ENCODE measurements around the gene PSMD13. TPM values are rescaled to one million over a fixed set of nuclear protein-coding genes. Genes with fewer than 3 reads are reported as not detected.

PSMD13 gene
- total RNA-seq, 1 donor from 2014 or later: 94.1 TPM

DNA sequence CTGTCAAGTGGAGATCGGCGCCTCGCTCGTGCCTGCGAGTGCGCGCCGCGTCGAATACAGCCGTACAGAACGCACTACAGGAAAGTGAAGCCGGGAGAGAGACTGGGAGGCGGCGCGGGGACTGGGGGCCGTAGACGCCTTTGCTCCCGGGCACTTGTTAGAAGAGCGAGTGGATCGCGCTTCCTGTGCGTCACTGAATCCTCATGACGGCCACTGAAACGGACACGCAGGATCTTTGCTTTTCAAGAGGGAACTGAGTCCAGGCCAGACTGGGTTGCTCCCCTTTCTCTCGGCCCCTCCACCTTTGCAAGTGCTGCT, 29.0 kb upstream of the PSMD13 start:
- no peaks in the 10 kb centered on the region for H3K27me3 ChIP-seq (ENCODE audit: low read depth)
- peak overlapping the region; percentile 100 for H3K27ac ChIP-seq (replicated peaks)
- H3K4me3 ChIP-seq: peak overlapping the region; percentile 95
- DNase-seq: no peak
- no peaks in the 10 kb centered on the region for H3K9me3 ChIP-seq (replicated peaks)
- peaks cover 84% of the 10 kb centered on the region for H3K4me1 ChIP-seq
- H3K36me3 ChIP-seq: peaks cover 61% of the 10 kb centered on the region
- TF ChIP-seq, protein P1, sequence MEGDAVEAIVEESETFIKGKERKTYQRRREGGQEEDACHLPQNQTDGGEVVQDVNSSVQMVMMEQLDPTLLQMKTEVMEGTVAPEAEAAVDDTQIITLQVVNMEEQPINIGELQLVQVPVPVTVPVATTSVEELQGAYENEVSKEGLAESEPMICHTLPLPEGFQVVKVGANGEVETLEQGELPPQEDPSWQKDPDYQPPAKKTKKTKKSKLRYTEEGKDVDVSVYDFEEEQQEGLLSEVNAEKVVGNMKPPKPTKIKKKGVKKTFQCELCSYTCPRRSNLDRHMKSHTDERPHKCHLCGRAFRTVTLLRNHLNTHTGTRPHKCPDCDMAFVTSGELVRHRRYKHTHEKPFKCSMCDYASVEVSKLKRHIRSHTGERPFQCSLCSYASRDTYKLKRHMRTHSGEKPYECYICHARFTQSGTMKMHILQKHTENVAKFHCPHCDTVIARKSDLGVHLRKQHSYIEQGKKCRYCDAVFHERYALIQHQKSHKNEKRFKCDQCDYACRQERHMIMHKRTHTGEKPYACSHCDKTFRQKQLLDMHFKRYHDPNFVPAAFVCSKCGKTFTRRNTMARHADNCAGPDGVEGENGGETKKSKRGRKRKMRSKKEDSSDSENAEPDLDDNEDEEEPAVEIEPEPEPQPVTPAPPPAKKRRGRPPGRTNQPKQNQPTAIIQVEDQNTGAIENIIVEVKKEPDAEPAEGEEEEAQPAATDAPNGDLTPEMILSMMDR (IDR thresholded peaks at IDR 0.05; ENCODE audit: borderline replicate concordance): no peak
- intact Hi-C loops (cut with micrococcal nuclease): no loop called here

- H3K4me3 ChIP-seq: peak overlapping the region; percentile 95
- no peaks in the 10 kb centered on the region for H3K9me3 ChIP-seq (replicated peaks)
- intact Hi-C loops (cut with micrococcal nuclease): no loop called here
- peaks cover 81% of the 10 kb centered on the region for H3K4me1 ChIP-seq
- no peaks in the 10 kb centered on the region for H3K27me3 ChIP-seq (ENCODE audit: low read depth)
- H3K27ac ChIP-seq (replicated peaks): peak overlapping the region; percentile 100
- H3K36me3 ChIP-seq: peaks cover 61% of the 10 kb centered on the region
- DNase-seq: peak; percentile 85
- TF ChIP-seq, protein P1 (IDR thresholded peaks at IDR 0.05; ENCODE audit: borderline replicate concordance): no peak
Observed at GRCh38 chr11:208181-208916, 28.4 kb upstream of the PSMD13 start.

GRCh38 chr11:208917-209260, 27.9 kb upstream of the PSMD13 start:
- Histone ChIP-seq H3K4me3 (peak overlapping the region; percentile 95), H3K27ac (replicated peaks) (peak overlapping the region; percentile 100), H3K9me3 (replicated peaks) (no peaks in the 10 kb centered on the region), H3K27me3 (ENCODE audit: low read depth) (no peaks in the 10 kb centered on the region), H3K4me1 (peaks cover 75% of the 10 kb centered on the region), H3K36me3 (peaks cover 61% of the 10 kb centered on the region)
- intact Hi-C loops (cut with micrococcal nuclease): no loop called here
- TF ChIP-seq, protein P1 (IDR thresholded peaks at IDR 0.05; ENCODE audit: borderline replicate concordance): no peak
- no peak for DNase-seq

GRCh38 chr11:209275-210121, 27.3 kb upstream of the PSMD13 start:
- H3K27ac ChIP-seq (replicated peaks): peak overlapping the region; percentile 100
- H3K4me3 ChIP-seq: peak overlapping the region; percentile 95
- TF ChIP-seq, protein P1 (IDR thresholded peaks at IDR 0.05; ENCODE audit: borderline replicate concordance): no peak
- H3K9me3 ChIP-seq (replicated peaks): no peaks in the 10 kb centered on the region
- H3K4me1 ChIP-seq: peaks cover 69% of the 10 kb centered on the region
- DNase-seq: no peak
- peaks cover 61% of the 10 kb centered on the region for H3K36me3 ChIP-seq
- no peaks in the 10 kb centered on the region for H3K27me3 ChIP-seq (ENCODE audit: low read depth)
- intact Hi-C loops (cut with micrococcal nuclease): no loop called here

GRCh38 chr11:210122-210802, 26.5 kb upstream of the PSMD13 start:
- Histone ChIP-seq H3K27me3 (ENCODE audit: low read depth) (no peaks in the 10 kb centered on the region), H3K36me3 (peaks cover 61% of the 10 kb centered on the region), H3K4me3 (peak overlapping the region; percentile 95), H3K9me3 (replicated peaks) (no peaks in the 10 kb centered on the region), H3K4me1 (peaks cover 62% of the 10 kb centered on the region), H3K27ac (replicated peaks) (no peak overlapping the region)
- intact Hi-C loops (cut with micrococcal nuclease): no loop called here
- no peak for DNase-seq
- TF ChIP-seq, protein P1 (IDR thresholded peaks at IDR 0.05; ENCODE audit: borderline replicate concordance): no peak

Measured in left ventricle myocardium inferior (tissue), 1 donor.